GM18861 (cell line): ENCODE results near the gene APC2.

Experiments used
- ATAC-seq: cut with Tn5 transposase; IDR thresholded peaks from one replicate; pipeline ENCODE4 v1.9.1; 2021; ENCODE audit not compliant: unreplicated experiment

The APC2 gene

GRCh38 chr19:1465191-1466016, 15.5 kb downstream of the APC2 start:
- no peak for ATAC-seq

GRCh38 chr19:1466018-1466460, 16.1 kb downstream of the APC2 start:
- no peak for ATAC-seq

- ATAC-seq, result no peak
These were observed 16.7 kb downstream of the APC2 start for GRCh38 chr19:1466461-1467214.

- no peak for ATAC-seq
These were observed 17.2 kb downstream of the APC2 start for GRCh38 chr19:1467215-1467489.

- no peak for ATAC-seq
These were observed 17.8 kb downstream of the APC2 start for GRCh38 chr19:1467490-1468273.

GRCh38 chr19:1468274-1468820, 18.4 kb downstream of the APC2 start:
- no peak for ATAC-seq

- ATAC-seq, result no peak
These were observed 18.9 kb downstream of the APC2 start for GRCh38 chr19:1468821-1469254.

GRCh38 chr19:1469255-1470054, 19.5 kb downstream of the APC2 start:
- ATAC-seq, result no peak

GRCh38 chr19:1470055-1470304, 20.1 kb downstream of the APC2 start:
- ATAC-seq, result no peak

GRCh38 chr19:1470305-1471009, 20.5 kb downstream of the APC2 start:
- no peak for ATAC-seq

- no peak for ATAC-seq
These were observed 21.1 kb downstream of the APC2 start for GRCh38 chr19:1471010-1471514.

- no peak for ATAC-seq
These were observed 21.7 kb downstream of the APC2 start for GRCh38 chr19:1471515-1472160.

GRCh38 chr19:1472231-1473084, 22.5 kb downstream of the APC2 start:
- ATAC-seq, result no peak

- no peak for ATAC-seq
These were observed 23.3 kb downstream of the APC2 start for GRCh38 chr19:1473085-1473851.

- no peak for ATAC-seq
These were observed 24.3 kb downstream of the APC2 start for GRCh38 chr19:1474011-1474764.

GRCh38 chr19:1474765-1475351, 24.9 kb downstream of the APC2 start:
- no peak for ATAC-seq
